Left lung (tissue), 14 donors: ENCODE results near the gene VPS26A. TPM values are rescaled to one million over a fixed set of nuclear protein-coding genes. Genes with fewer than 3 reads are reported as not detected.

Experiments used
- ATAC-seq: fragments of 200-7000 bp; cut with Tn5 transposase; one replicate; pipeline ENCODE4 v1.9.1; 2020; ENCODE audit warnings: moderate library complexity
- DNase-seq, 4 donors: peaks; one replicate each; pipeline ENCODE4 v3.0.0-alpha.2; 2013 to 2020
- H3K27ac ChIP-seq, 2 donors: fragments of 200-600 bp; sonication (generic) in 1 of 2; one replicate each; pipeline versions ENCODE4 v1.5.0 to v1.8.0; 2020 to 2021
- H3K27me3 ChIP-seq, 2 donors: fragments of 200-600 bp; sonication (generic) in 1 of 2; one replicate each; pipeline versions ENCODE4 v1.5.0 to v1.8.0; 2020 to 2021
- H3K36me3 ChIP-seq, 2 donors: fragments of 200-600 bp; sonication (generic) in 1 of 2; one replicate each; pipeline versions ENCODE4 v1.5.0 to v1.8.0; 2020 to 2021
- H3K4me1 ChIP-seq, 2 donors: fragments of 200-600 bp; one replicate each; pipeline ENCODE4 v1.8.0; 2021
- H3K4me3 ChIP-seq, 2 donors: fragments of 200-600 bp; sonication (generic) in 1 of 2; one replicate each; pipeline versions ENCODE4 v1.5.0 to v1.8.0; 2020 to 2021; ENCODE audit warnings: mild to moderate bottlenecking in 1 of 2
- H3K9me3 ChIP-seq, 2 donors: fragments of 200-600 bp; sonication (generic) in 1 of 2; one replicate each; pipeline versions ENCODE4 v1.5.0 to v1.8.0; 2020 to 2021
- intact Hi-C, 2 donors: fragments of 100-400 bp; cut with DNase I; formaldehyde crosslinking; loops; one replicate each; pipeline versions ENCODE4 v1.11.2 to v1.14.2; 2022
- long read RNA-seq, 12 donors: library from polyadenylated mRNA in 2 of 12; unstranded in 2 of 12; transcript quantifications; one replicate each; pipeline ENCODE4 v2.0.0 and lab custom pipeline, GENCODE V29; 2019 to 2026
- polyA plus RNA-seq, 6 donors: library from polyadenylated mRNA; unstranded; fragments of 120-200 nt; gene quantifications; one replicate each; pipeline ENCODE4 v1.2.1, GENCODE V29; 2013; ENCODE audit not compliant: insufficient read length in 6 of 6
- total RNA-seq, 2 donors: library from RNA; stranded (reverse); fragmentation: NEBNext Ultra II Directional; extraction: Animal tissue kit (Norgen Biotek cat#: 25700); gene quantifications; one replicate each; pipeline ENCODE4 v1.2.1, GENCODE V29; 2021
- TF ChIP-seq, protein P1 (sequence below), 2 donors: fragments of 200-600 bp; sonication (generic) in 1 of 2; IDR thresholded peaks; one replicate each; pipeline versions ENCODE4 v1.5.0 to v1.8.0; 2021; ENCODE audit warnings: antibody characterized with exemption in 2 of 2
- donor health status: DM: no; HTN: yes; CAD: no.
- donor health status: DM: no; HTN: no; CAD: no.

VPS26A gene
- 10 to 100 TPM; 50.6 to 60.7 TPM for total RNA-seq
- 10 to 100 TPM; 63.1 to 75.5 (median 71.5) TPM for polyA plus RNA-seq
- long read RNA-seq, donor 1, transcript VPS26A-201 (9 exons, 2,697 nt) = major isoform, 21 of 43 reads
- long read RNA-seq, donor 1, partial matches to known transcripts = 21 of 43 reads
- long read RNA-seq, donor 1, other reads (novel, unspliced or antisense) = 0 of 43 reads
- long read RNA-seq, donor 2, transcript VPS26A-201 (9 exons, 2,697 nt) = major isoform, 15 of 37 reads
- long read RNA-seq, donor 2, partial matches to known transcripts = 21 of 37 reads
- long read RNA-seq, donor 2, other reads (novel, unspliced or antisense) = 0 of 37 reads
- long read RNA-seq, donor 3, transcript VPS26A-201 (9 exons, 2,697 nt) = major isoform, 18 of 28 reads
- long read RNA-seq, donor 3, partial matches to known transcripts = 10 of 28 reads
- long read RNA-seq, donor 3, other reads (novel, unspliced or antisense) = 0 of 28 reads
- long read RNA-seq, donor 4, transcript VPS26A-201 (9 exons, 2,697 nt) = major isoform, 13 of 23 reads
- long read RNA-seq, donor 4, partial matches to known transcripts = 2 of 23 reads
- long read RNA-seq, donor 4, other reads (novel, unspliced or antisense) = 8 of 23 reads
- long read RNA-seq, donor 5, transcript VPS26A-201 (9 exons, 2,697 nt) = major isoform, 8 of 25 reads
- long read RNA-seq, donor 5, partial matches to known transcripts = 16 of 25 reads
- long read RNA-seq, donor 5, other reads (novel, unspliced or antisense) = 0 of 25 reads
- long read RNA-seq, donor 6, transcript VPS26A-201 (9 exons, 2,697 nt) = major isoform, 24 of 54 reads
- long read RNA-seq, donor 6, partial matches to known transcripts = 30 of 54 reads
- long read RNA-seq, donor 6, other reads (novel, unspliced or antisense) = 0 of 54 reads
- long read RNA-seq, donor 7, transcript VPS26A-201 (9 exons, 2,697 nt) = major isoform, 14 of 14 reads
- long read RNA-seq, donor 7, partial matches to known transcripts = 0 of 14 reads
- long read RNA-seq, donor 7, other reads (novel, unspliced or antisense) = 0 of 14 reads
- long read RNA-seq, donor 8, transcript VPS26A-201 (9 exons, 2,697 nt) = major isoform, 20 of 28 reads
- long read RNA-seq, donor 8, partial matches to known transcripts = 8 of 28 reads
- long read RNA-seq, donor 8, other reads (novel, unspliced or antisense) = 0 of 28 reads
- long read RNA-seq, donor 9, partial matches to known transcripts = 0 of 1 reads
- long read RNA-seq, donor 9, other reads (novel, unspliced or antisense) = 0 of 1 reads
- long read RNA-seq, donor 10, transcript VPS26A-201 (9 exons, 2,697 nt) = major isoform, 5 of 6 reads
- long read RNA-seq, donor 10, partial matches to known transcripts = 1 of 6 reads
- long read RNA-seq, donor 10, other reads (novel, unspliced or antisense) = 0 of 6 reads
- long read RNA-seq, donor 11, transcript VPS26A-201 (9 exons, 2,697 nt) = major isoform, 18 of 28 reads
- long read RNA-seq, donor 11, partial matches to known transcripts = 9 of 28 reads
- long read RNA-seq, donor 11, other reads (novel, unspliced or antisense) = 0 of 28 reads
- long read RNA-seq, donor 12, transcript VPS26A-201 (9 exons, 2,697 nt) = major isoform, 16 of 34 reads
- long read RNA-seq, donor 12, partial matches to known transcripts = 17 of 34 reads
- long read RNA-seq, donor 12, other reads (novel, unspliced or antisense) = 0 of 34 reads

- Histone ChIP-seq H3K27ac (peak within 1 kb of the TSS; percentile 99 to 100), H3K36me3 (no peaks in the 10 kb centered on the region), H3K4me3 (peak within 1 kb of the TSS; percentile 93 to 97), H3K9me3 (no peaks in the 10 kb centered on the region), H3K27me3 (no peaks in the 10 kb centered on the region), H3K4me1 (peaks cover 0 to 37% of the 10 kb centered on the region in 2 donors)
- ATAC-seq = peak; percentile 98
- peak; percentile 99 to 100 (median 100) for DNase-seq
- TF ChIP-seq, protein P1, sequence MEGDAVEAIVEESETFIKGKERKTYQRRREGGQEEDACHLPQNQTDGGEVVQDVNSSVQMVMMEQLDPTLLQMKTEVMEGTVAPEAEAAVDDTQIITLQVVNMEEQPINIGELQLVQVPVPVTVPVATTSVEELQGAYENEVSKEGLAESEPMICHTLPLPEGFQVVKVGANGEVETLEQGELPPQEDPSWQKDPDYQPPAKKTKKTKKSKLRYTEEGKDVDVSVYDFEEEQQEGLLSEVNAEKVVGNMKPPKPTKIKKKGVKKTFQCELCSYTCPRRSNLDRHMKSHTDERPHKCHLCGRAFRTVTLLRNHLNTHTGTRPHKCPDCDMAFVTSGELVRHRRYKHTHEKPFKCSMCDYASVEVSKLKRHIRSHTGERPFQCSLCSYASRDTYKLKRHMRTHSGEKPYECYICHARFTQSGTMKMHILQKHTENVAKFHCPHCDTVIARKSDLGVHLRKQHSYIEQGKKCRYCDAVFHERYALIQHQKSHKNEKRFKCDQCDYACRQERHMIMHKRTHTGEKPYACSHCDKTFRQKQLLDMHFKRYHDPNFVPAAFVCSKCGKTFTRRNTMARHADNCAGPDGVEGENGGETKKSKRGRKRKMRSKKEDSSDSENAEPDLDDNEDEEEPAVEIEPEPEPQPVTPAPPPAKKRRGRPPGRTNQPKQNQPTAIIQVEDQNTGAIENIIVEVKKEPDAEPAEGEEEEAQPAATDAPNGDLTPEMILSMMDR (IDR thresholded peaks at IDR 0.05) = no peak
- intact Hi-C loops = no loop called here
Measured at GRCh38 chr10:69123747-69124562, at the start of gene VPS26A. Gene VPS26A (plus strand): TSS chr10:69124178. CDS start chr10:69124278, 100 bp downstream.

DNA sequence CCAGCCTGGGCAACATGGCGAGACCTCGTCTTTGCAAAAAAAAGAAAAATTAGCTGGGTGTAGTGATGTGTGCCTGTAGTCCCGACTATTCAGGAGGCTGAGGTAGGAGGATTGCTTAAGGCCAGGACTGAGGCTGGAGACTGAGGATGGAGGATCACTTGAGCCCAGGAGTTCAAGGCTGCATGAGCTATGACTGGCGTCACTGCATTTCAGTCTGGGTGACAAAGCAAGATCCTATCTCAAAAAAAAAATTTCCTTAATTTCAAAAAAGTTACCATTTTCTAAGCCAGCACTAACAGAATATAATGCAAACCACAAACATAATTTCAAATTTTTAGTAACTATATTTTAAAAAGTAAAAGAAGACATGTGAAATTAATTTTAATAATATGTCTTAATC lies 49.4 kb upstream of the VPS26A start:
- Histone ChIP-seq H3K27me3 (no peaks in the 10 kb centered on the region), H3K4me3 (no peak overlapping the region), H3K4me1 (peaks cover 0 to 39% of the 10 kb centered on the region in 2 donors), H3K9me3 (no peaks in the 10 kb centered on the region), H3K27ac (peak overlapping the region in 1 of 2 donors; percentile 33), H3K36me3 (no peaks in the 10 kb centered on the region)
- intact Hi-C loops = no loop called here
- TF ChIP-seq, protein P1 (IDR thresholded peaks at IDR 0.05) = no peak
- ATAC-seq (no peak), DNase-seq (no peak)

GRCh38 chr10:69075431-69075830 lies 48.5 kb upstream of the VPS26A start:
- TF ChIP-seq, protein P1 (IDR thresholded peaks at IDR 0.05) = no peak
- Histone ChIP-seq H3K9me3 (no peaks in the 10 kb centered on the region), H3K4me3 (no peak overlapping the region), H3K27me3 (no peaks in the 10 kb centered on the region), H3K27ac (peak overlapping the region in 1 of 2 donors; percentile 33), H3K36me3 (no peaks in the 10 kb centered on the region), H3K4me1 (peaks cover 0 to 39% of the 10 kb centered on the region in 2 donors)
- ATAC-seq = no peak
- no peak for DNase-seq
- intact Hi-C loops = no loop called here

DNA sequence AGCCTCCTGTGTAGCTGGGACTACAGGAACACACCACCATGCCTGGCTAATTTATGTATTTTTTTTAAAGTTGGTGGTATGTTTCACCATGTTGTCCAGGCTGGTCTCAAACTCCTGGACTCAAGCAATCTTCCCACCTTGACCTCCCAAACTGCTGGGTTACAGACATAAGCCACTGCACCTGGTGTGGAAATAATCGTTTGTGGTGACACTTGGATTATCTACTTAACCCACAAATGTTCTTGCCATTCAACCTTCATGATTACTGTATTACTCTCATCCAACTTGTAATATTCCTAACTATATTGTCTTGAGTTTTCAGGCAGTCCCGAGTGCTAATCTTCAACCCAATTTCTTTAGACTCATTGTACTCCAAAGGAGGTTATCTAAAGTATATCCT lies 45.7 kb upstream of the VPS26A start:
- ATAC-seq (no peak), DNase-seq (no peak)
- no peaks in the 10 kb centered on the region for H3K9me3 ChIP-seq
- TF ChIP-seq, protein P1 (IDR thresholded peaks at IDR 0.05) = no peak
- no peaks in the 10 kb centered on the region for H3K36me3 ChIP-seq
- H3K4me3 ChIP-seq = no peak overlapping the region
- H3K27me3 ChIP-seq = no peaks in the 10 kb centered on the region
- peaks cover 0 to 24% of the 10 kb centered on the region in 2 donors for H3K4me1 ChIP-seq
- H3K27ac ChIP-seq = no peak overlapping the region
- intact Hi-C loops = no loop called here
